SK-N-SH (cell line): Measurements from ENCODE around the gene KRT36.

Experiments used
- CHD2 ChIP-seq: fragments of 150-350 bp; IDR thresholded peaks from 2 replicates; pipeline ENCODE4 v1.6.1; 2018; ENCODE audit warnings: low read length; ENCODE audit not compliant: partially characterized antibody
- EP300 ChIP-seq, 2 experiments: IDR thresholded peaks; 2 replicates each; pipeline versions ENCODE4 v1.4.0 to v1.6.1; 2012; ENCODE audit warnings: borderline replicate concordance in 1 of 2, low read depth in 1 of 2, low read length in 1 of 2
- RCOR1 ChIP-seq: fragments of 150-350 bp; IDR thresholded peaks from 2 replicates; pipeline ENCODE4 v1.6.1; 2017; ENCODE audit warnings: antibody characterized with exemption, low read length
- TAF1 ChIP-seq: IDR thresholded peaks from 2 replicates; pipeline ENCODE4 v1.6.1; 2012; ENCODE audit warnings: low read depth, mild to moderate bottlenecking, low read length, moderate library complexity, borderline replicate concordance
- YY1 ChIP-seq: IDR thresholded peaks from 2 replicates; pipeline ENCODE4 v1.4.0; 2012; ENCODE audit warnings: low read depth, mild to moderate bottlenecking
- TF ChIP-seq, protein P1 (sequence below): fragments of 200-600 bp; sonication (generic); IDR thresholded peaks from 2 replicates; pipeline ENCODE4 v1.6.1; 2017; ENCODE audit warnings: antibody characterized with exemption, mild to moderate bottlenecking, moderate library complexity
- TF ChIP-seq, protein P2 (sequence below): IDR thresholded peaks from 2 replicates; pipeline ENCODE4 v1.4.0; 2012; ENCODE audit warnings: low read depth

DNA sequence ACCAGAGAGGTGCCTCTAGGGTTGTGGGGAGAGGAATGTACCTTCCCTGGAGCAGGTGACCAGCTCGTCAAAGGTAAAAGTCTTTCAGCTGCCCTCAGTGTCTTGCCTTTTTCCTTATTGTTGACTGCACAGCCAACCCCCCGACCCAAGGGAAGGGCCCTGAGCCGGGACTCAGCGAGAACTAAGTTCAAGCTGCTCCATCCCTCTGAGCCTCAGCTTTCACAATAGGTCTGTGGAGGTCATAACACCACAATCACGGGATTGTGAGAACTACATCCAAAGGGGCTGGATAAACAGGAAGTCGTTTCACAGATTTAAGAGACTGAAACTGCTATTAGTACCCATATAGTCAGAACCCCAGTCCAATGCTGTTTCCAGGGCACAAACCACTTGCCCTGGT lies 2.6 kb upstream of the KRT36 start:
- TF ChIP-seq CHD2 (no peak), EP300 (IDR thresholded peaks at IDR 0.05; ENCODE audit: borderline replicate concordance in 1 of 2, low read depth in 1 of 2, low read length in 1 of 2) (no peak), RCOR1 (no peak), TAF1 (no peak), YY1 (no peak)
- TF ChIP-seq, protein P1, sequence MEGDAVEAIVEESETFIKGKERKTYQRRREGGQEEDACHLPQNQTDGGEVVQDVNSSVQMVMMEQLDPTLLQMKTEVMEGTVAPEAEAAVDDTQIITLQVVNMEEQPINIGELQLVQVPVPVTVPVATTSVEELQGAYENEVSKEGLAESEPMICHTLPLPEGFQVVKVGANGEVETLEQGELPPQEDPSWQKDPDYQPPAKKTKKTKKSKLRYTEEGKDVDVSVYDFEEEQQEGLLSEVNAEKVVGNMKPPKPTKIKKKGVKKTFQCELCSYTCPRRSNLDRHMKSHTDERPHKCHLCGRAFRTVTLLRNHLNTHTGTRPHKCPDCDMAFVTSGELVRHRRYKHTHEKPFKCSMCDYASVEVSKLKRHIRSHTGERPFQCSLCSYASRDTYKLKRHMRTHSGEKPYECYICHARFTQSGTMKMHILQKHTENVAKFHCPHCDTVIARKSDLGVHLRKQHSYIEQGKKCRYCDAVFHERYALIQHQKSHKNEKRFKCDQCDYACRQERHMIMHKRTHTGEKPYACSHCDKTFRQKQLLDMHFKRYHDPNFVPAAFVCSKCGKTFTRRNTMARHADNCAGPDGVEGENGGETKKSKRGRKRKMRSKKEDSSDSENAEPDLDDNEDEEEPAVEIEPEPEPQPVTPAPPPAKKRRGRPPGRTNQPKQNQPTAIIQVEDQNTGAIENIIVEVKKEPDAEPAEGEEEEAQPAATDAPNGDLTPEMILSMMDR = no peak
- TF ChIP-seq, protein P2, sequence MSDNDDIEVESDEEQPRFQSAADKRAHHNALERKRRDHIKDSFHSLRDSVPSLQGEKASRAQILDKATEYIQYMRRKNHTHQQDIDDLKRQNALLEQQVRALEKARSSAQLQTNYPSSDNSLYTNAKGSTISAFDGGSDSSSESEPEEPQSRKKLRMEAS = no peak
